Stimulated activated CD4-positive, alpha-beta T cell treated with anti-CD3 and anti-CD28 coated beads, TNF-alpha, amount 100 ng/mL, for 24 hours (primary cell): ENCODE results near the gene DNAI1.

Experiments
- DNase-seq, 3 experiments: peaks; one replicate each; pipeline ENCODE4 v3.0.0-alpha.2; 2020; ENCODE audit warnings: low read depth in 3 of 3

The DNAI1 gene

DNA sequence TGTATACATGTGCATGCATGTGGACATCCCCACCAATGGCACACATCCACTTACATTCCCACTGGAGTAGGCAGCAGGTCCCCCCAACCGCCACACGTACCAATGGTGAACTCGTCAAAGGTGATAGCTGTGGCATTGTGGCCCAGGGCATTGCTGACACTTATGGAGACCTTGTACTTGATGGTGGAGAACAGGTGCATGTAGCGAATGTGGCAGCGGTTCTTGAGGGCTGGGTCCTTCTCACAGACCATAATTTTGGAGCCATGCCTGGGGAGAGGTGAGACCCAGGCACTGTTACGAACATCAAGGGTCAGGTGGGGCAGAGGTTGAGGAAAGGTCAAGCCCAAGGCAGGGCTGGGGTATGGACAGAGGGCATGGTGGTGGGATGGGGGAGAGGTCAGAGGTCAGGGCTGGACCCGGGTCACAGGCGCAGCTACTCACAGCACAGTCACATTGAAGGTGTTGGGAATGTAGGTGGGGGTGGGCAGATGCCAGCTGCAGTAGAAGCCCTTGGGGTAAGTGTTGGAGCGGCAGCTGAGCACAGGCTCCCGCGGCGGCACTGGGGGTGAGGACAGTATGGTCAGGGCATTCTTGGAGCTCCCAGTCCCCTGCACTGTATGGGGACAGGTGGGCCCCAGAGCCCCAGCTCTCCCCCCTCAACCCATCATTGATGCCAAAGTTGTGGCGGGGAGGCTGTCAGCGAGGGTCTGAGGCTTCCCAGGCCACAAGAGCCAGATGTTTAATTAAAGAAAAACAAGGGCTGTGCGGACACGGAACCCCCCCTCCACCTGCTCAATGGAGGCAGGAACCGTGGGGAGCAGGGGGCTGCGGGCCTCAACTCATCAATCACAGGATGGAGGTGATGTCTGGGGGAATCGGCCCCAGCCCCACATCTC, 99.1 kb downstream of the DNAI1 start:
- DNase-seq, result no peak

GRCh38 chr9:34558364-34558763, 99.8 kb downstream of the DNAI1 start:
- no peak for DNase-seq

DNA sequence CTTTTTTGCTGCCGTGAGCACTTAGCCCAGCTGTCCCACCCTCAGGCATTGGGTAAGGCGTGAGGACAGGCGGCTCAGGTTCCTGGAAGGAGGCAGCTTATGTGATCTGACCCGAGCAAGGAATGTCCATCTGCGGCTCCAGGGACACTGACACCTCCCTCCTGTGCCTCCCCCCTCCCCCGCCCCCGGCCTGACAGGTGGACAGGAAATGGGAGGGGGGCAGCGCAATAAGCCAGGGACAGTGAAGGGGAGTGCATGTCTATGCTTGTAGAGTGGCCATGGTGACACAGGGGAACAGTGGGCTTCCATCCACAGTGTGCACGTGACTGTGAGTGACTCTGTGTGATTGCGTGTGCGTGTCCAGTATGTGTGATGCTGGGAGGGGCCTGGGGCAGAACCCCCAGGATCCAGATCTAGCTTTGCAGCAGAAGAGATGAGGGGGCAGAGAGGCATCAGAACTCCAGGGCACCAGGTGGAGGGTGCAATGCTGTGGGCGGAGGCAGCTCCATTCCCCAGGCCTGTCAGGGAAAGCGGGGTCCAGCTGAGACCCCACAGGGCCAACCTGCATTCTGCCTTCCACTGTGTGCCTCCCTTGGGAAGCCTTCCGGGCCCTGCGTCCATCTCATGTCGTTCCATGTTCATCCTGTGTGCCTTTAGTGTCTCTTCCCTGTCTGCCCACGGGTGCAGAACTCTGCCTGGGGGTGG, 100.5 kb downstream of the DNAI1 start:
- DNase-seq, result no peak

GRCh38 chr9:34559624-34560455, 101.2 kb downstream of the DNAI1 start:
- DNase-seq, result no peak

GRCh38 chr9:34560599-34561214, 102.1 kb downstream of the DNAI1 start:
- DNase-seq, result no peak

GRCh38 chr9:34562135-34562745, 103.6 kb downstream of the DNAI1 start:
- DNase-seq, result peak in 1 of 3 experiments; percentile 37

DNA sequence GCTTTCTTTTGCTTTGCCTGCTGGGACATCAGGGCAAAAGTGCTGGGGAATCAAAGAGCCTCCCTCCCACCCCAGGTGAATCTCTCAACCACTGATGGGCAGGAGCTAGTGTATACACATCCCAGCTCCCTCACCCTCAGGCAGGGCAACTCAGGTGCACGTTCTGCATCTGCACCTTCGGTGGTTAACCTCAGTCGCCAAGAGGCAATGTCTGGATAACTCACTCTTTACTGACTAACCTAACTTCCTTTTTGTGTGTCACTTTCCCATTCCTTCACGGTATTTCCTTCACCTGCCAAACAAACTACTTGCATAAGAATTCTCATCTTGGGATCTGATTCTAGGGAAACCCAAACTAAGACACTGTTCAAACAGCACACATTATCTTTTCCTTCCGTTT, 104.7 kb downstream of the DNAI1 start:
- DNase-seq, result no peak

- DNase-seq, result no peak
These were observed 106.0 kb downstream of the DNAI1 start for GRCh38 chr9:34564617-34565016.

DNA sequence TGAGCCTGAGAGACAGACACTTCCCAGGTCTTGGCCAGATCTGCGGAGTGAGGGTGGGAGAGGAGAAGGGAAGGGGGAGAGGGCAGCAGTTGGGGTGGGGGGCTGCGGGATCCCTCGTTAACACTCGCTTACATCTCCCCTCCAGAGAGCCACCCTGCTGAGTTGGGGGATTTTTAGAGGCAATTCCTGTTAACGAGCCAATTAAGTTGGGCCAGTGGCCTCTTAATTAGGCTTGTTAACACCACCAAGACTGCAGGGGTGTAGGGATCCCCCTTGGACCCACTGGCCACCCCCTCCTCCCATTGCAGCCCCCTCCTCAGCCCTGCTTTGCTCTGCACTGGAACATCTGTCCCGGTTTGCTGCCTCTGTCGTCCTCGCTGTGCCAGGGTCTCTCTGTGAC, 107.3 kb downstream of the DNAI1 start:
- DNase-seq, result no peak

DNA sequence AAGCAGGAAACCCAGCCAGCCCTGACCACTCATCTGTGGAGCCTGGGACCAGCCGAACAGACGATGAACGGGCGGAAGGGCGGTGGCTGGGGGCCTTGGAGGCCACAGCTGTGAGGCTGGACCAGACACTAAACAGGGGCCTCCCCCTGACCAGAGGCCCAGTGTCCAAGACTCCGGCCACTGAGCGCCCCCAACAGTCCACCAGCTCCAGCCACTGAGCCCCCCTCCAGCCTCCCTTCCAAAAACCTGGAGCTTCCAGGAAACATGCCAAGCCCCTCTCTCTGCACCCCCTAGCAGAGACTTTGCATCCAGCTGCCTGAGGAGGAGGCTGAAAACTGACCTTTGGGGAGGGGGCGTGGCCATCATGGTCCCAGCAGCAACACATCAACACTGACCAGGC, 107.7 kb downstream of the DNAI1 start:
- no peak for DNase-seq

GRCh38 chr9:34566972-34567371, 108.4 kb downstream of the DNAI1 start:
- no peak for DNase-seq

DNA sequence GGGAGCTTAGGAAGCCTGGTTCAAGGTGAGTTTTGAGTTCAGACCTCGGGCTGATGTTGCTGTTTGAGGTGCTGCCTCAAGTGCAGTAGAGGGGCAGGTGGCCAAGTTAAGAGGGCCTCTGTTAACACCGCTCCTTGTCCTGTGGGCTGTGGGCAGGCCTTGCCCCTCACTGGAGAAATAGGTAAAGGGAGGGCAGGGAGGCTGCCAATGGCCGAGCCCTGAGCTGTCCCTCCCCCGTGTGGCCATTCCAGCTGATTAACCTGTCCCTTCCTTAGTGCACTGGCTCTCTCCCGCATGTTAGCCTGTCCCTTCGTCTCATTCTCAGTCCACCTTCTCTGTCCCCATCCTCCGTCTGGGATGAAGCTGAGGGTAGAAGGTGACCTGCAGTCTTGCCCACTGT, 109.5 kb downstream of the DNAI1 start:
- DNase-seq, result no peak

- DNase-seq, result no peak
These were observed 110.2 kb downstream of the DNAI1 start for GRCh38 chr9:34568774-34569173.

GRCh38 chr9:34570376-34570775, 111.8 kb downstream of the DNAI1 start:
- no peak for DNase-seq
